HFFc6 (cell line): ENCODE data around the gene PDLIM1. TPM values are rescaled to one million over a fixed set of nuclear protein-coding genes. Genes with fewer than 3 reads are reported as not detected.
"Not testable (repeated sequence)": the region's sequence is repeated elsewhere in the genome, so short reads cannot be mapped to it uniquely, and the experiment has no call there.

Source experiments
- DNase-seq: peaks from one replicate; pipeline ENCODE4 v3.0.0-alpha.2; 2018
- H3K27ac Mint-ChIP-seq: 2 replicates; pipeline ENCODE4 v1.8.0; 2020; ENCODE audit warnings: mild to moderate bottlenecking, mixed read lengths
- H3K27me3 Mint-ChIP-seq: 2 replicates; pipeline ENCODE4 v1.8.0; 2021; ENCODE audit warnings: mild to moderate bottlenecking, moderate library complexity, mixed read lengths; ENCODE audit not compliant: insufficient read depth
- H3K36me3 Mint-ChIP-seq: 2 replicates; pipeline ENCODE4 v1.8.0; 2021; ENCODE audit warnings: low read depth, mixed read lengths
- H3K4me1 Mint-ChIP-seq: 2 replicates; pipeline ENCODE4 v1.8.0; 2020; ENCODE audit warnings: low read depth, mixed read lengths
- H3K4me3 Mint-ChIP-seq: 2 replicates; pipeline ENCODE4 v1.8.0; 2020; ENCODE audit warnings: mild to moderate bottlenecking, moderate library complexity, mixed read lengths
- H3K9me3 Mint-ChIP-seq: 2 replicates; pipeline ENCODE4 v1.8.0; 2020; ENCODE audit warnings: mild to moderate bottlenecking, mixed read lengths
- CTCF ChIP-seq: fragments of 200-600 bp; sonication (generic); IDR thresholded peaks from 2 replicates; pipeline ENCODE4 v1.5.0; 2021; ENCODE audit warnings: antibody characterized with exemption, mild to moderate bottlenecking
- total RNA-seq, 6 experiments: library from RNA; stranded (reverse); fragmentation: NEBNext Ultra II Directional; extraction: Animal tissue kit (Norgen Biotek cat#: 25700); gene quantifications; 2 replicates in 1 of 6; 3 replicates in 5 of 6; pipeline ENCODE4 v1.2.3, GENCODE V29; 2021

Gene PDLIM1
- total RNA-seq, 6 experiments from 2014 or later, result 131 to 163 (median 154) TPM

- H3K27ac Mint-ChIP-seq, result peak overlapping the region; percentile 57; the same call in 1 of the 2 replicates
Observed at GRCh38 chr10:95243318-95243617, 47.5 kb downstream of the PDLIM1 start.

GRCh38 chr10:95242581-95243317 is 48.1 kb downstream of the PDLIM1 start:
- Mint-ChIP-seq H3K4me3 (no peak overlapping the region), H3K36me3 (peaks cover 26% of the 10 kb centered on the region), H3K27me3 (no peaks in the 10 kb centered on the region; the same call in 1 of the 2 replicates), H3K9me3 (no peaks in the 10 kb centered on the region), H3K27ac (no peak overlapping the region), H3K4me1 (peaks cover 37% of the 10 kb centered on the region)
- peak; percentile 85 for TF ChIP-seq CTCF
- DNase-seq, result peak; percentile 47

More at GRCh38 chr10:95243318-95243617, 47.5 kb downstream of the PDLIM1 start:
- H3K9me3 Mint-ChIP-seq, result no peaks in the 10 kb centered on the region
- H3K27me3 Mint-ChIP-seq, result no peaks in the 10 kb centered on the region; the same call in 1 of the 2 replicates
- DNase-seq, result no peak
- H3K4me3 Mint-ChIP-seq, result no peak overlapping the region
- H3K36me3 Mint-ChIP-seq, result peaks cover 26% of the 10 kb centered on the region
- peak; percentile 38 for TF ChIP-seq CTCF
- peaks cover 37% of the 10 kb centered on the region for H3K4me1 Mint-ChIP-seq

- H3K4me3 Mint-ChIP-seq, result no peak overlapping the region
- H3K4me1 Mint-ChIP-seq, result peaks cover 37% of the 10 kb centered on the region
- TF ChIP-seq CTCF, result no peak
- no peaks in the 10 kb centered on the region for H3K9me3 Mint-ChIP-seq
- H3K36me3 Mint-ChIP-seq, result peaks cover 32% of the 10 kb centered on the region
- no peaks in the 10 kb centered on the region; the same call in 1 of the 2 replicates for H3K27me3 Mint-ChIP-seq
- no peak for DNase-seq
- no peak overlapping the region for H3K27ac Mint-ChIP-seq
Observed at GRCh38 chr10:95241533-95241932, 49.3 kb downstream of the PDLIM1 start.

GRCh38 chr10:95240811-95241210 is 50.0 kb downstream of the PDLIM1 start:
- Mint-ChIP-seq H3K27ac (no peak overlapping the region), H3K9me3 (no peaks in the 10 kb centered on the region), H3K4me1 (peaks cover 39% of the 10 kb centered on the region), H3K27me3 (no peaks in the 10 kb centered on the region; the same call in 1 of the 2 replicates), H3K36me3 (peaks cover 32% of the 10 kb centered on the region), H3K4me3 (no peak overlapping the region)
- DNase-seq, result no peak
- TF ChIP-seq CTCF, result no peak

GRCh38 chr10:95240096-95240495 is 50.7 kb downstream of the PDLIM1 start:
- H3K27ac Mint-ChIP-seq, H3K9me3 Mint-ChIP-seq, H3K4me3 Mint-ChIP-seq, H3K27me3 Mint-ChIP-seq, DNase-seq: not testable (repeated sequence)
- Mint-ChIP-seq H3K36me3 (peaks cover 34% of the 10 kb centered on the region), H3K4me1 (peaks cover 46% of the 10 kb centered on the region)

GRCh38 chr10:95237376-95238170 is 53.2 kb downstream of the PDLIM1 start:
- Mint-ChIP-seq H3K36me3 (peaks cover 53% of the 10 kb centered on the region), H3K27ac (peak overlapping the region; percentile 48), H3K9me3 (0 out of 2 replicates have a peak, but pooled peaks cover 6% of the 10 kb centered on the region), H3K4me3 (no peak overlapping the region), H3K4me1 (peaks cover 51% of the 10 kb centered on the region), H3K27me3 (peaks cover 2% of the 10 kb centered on the region; the same call in 1 of the 2 replicates)
- no peak for TF ChIP-seq CTCF
- peak; percentile 27 for DNase-seq
